PC-9 (cell line): ENCODE data around the gene ZCRB1. TPM values are rescaled to one million over a fixed set of nuclear protein-coding genes. Genes with fewer than 3 reads are reported as not detected.

ENCODE experiments used
- BruUV-seq: library from RNA; stranded (reverse); fragments of 400-500 nt; replicated peaks from 2 replicates; lab custom pipeline; 2021; lab: Mats Ljungman, UMichigan
- CTCF ChIA-PET: fragments of 300-600 bp; sonication (Branson Sonifier 250); formaldehyde crosslinking; loops from one replicate; lab custom pipeline; 2022; ENCODE audit warnings: antibody characterized with exemption; lab: Charles Lee
- POLR2A ChIA-PET: fragments of 300-600 bp; sonication (Branson Sonifier 250); formaldehyde crosslinking; loops from one replicate; lab custom pipeline; 2022; ENCODE audit warnings: antibody characterized with exemption; ENCODE audit not compliant: unreplicated experiment; lab: Charles Lee
- DNase-seq, 2 experiments: peaks; one replicate each; pipeline versions ENCODE4 v3.0.0 to v3.0.0-alpha.2; 2015 to 2022; ENCODE audit warnings: mixed read lengths in 1 of 2
- H2AFZ ChIP-seq: fragments of 200-600 bp; sonication (generic); 2 replicates; pipeline ENCODE4 v1.8.1; 2017; ENCODE audit warnings: antibody characterized with exemption
- H3F3A ChIP-seq: fragments of 200-600 bp; sonication (generic); 2 replicates; pipeline ENCODE4 v1.8.1; 2017; ENCODE audit warnings: antibody characterized with exemption, mild to moderate bottlenecking, low read depth; ENCODE audit not compliant: insufficient read depth
- H3K27ac ChIP-seq: fragments of 200-600 bp; sonication (generic); 2 replicates; pipeline ENCODE4 v1.6.1; 2016; ENCODE audit warnings: mixed run types
- H3K27me3 ChIP-seq: fragments of 200-600 bp; sonication (generic); 2 replicates; pipeline ENCODE4 v1.6.1; 2016; ENCODE audit warnings: low read depth, mixed run types; ENCODE audit not compliant: insufficient read depth
- H3K36me3 ChIP-seq: fragments of 200-600 bp; sonication (generic); 2 replicates; pipeline ENCODE4 v1.6.1; 2016; ENCODE audit warnings: low read depth, mixed run types
- H3K4me1 ChIP-seq: fragments of 200-600 bp; sonication (generic); replicated peaks from 2 replicates; pipeline ENCODE4 v1.6.1; 2016; ENCODE audit warnings: mixed run types; ENCODE audit not compliant: insufficient read depth
- H3K4me2 ChIP-seq: fragments of 200-600 bp; sonication (generic); 2 replicates; pipeline ENCODE4 v1.6.1; 2017; ENCODE audit warnings: mixed run types
- H3K4me3 ChIP-seq: fragments of 200-600 bp; sonication (generic); 2 replicates; pipeline ENCODE4 v1.6.1; 2016; ENCODE audit warnings: mixed run types
- H3K79me2 ChIP-seq: fragments of 200-600 bp; sonication (generic); 2 replicates; pipeline ENCODE4 v1.6.1; 2017; ENCODE audit warnings: low read depth, mixed run types
- H3K9me2 ChIP-seq: fragments of 200-600 bp; sonication (generic); 2 replicates; pipeline ENCODE4 v1.8.1; 2017; ENCODE audit warnings: mild to moderate bottlenecking; ENCODE audit not compliant: insufficient read depth
- H3K9me3 ChIP-seq: fragments of 200-600 bp; sonication (generic); 2 replicates; pipeline ENCODE4 v1.8.1; 2016; ENCODE audit warnings: low read depth; ENCODE audit not compliant: insufficient read depth
- H4K20me1 ChIP-seq: fragments of 200-600 bp; sonication (generic); 2 replicates; pipeline ENCODE4 v1.8.1; 2017; ENCODE audit not compliant: insufficient read depth
- EZH2 ChIP-seq: fragments of 200-600 bp; sonication (generic); IDR thresholded peaks from 2 replicates; pipeline ENCODE4 v1.8.0; 2017; ENCODE audit warnings: antibody characterized with exemption, low read depth
- intact Hi-C: fragments of 100-400 bp; cut with micrococcal nuclease; formaldehyde crosslinking; loops from one replicate; pipeline ENCODE4 v1.10.0; 2022; ENCODE audit not compliant: unreplicated experiment
- total RNA-seq: library from RNA; stranded (reverse); gene quantifications from 2 replicates; pipeline ENCODE4 v1.2.3, GENCODE V29; 2021
- TF ChIP-seq, protein P1 (sequence below): fragments of 200-600 bp; sonication (generic); conservative IDR thresholded peaks from 2 replicates; pipeline ENCODE4 v1.6.1; 2017; ENCODE audit warnings: mixed run types, antibody characterized with exemption, mild to moderate bottlenecking, moderate library complexity

ZCRB1 gene
- total RNA-seq, 1 experiment from 2014 or later: 69.3 TPM

DNA sequence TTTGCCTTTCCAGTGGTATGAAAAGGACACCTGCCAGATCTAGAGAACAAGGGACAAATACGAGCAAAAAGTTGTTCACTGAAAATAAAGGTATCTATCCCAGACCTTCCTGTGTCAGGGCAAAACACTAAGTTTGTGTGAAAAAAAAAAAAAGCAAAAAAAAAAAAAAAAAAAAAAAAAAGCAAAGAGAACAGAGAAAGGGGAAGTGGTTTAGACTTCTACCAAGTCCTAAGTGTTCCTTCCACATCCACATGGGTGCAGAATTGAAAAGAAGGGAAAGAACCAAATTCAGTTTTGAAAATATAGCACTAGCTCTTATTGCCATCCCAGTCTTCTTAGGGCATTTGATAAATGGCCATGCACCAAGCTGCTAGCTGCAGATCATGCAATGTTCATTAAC lies 41.7 kb downstream of the ZCRB1 start:
- no peak overlapping the region for H3K27ac ChIP-seq
- no TSS peak for BruUV-seq
- no peaks in the 10 kb centered on the region for H3K4me1 ChIP-seq
- no peaks in the 10 kb centered on the region for H3K27me3 ChIP-seq
- DNase-seq: no peak
- no peaks in the 10 kb centered on the region for H3K9me3 ChIP-seq
- POLR2A ChIA-PET: interaction anchor here (0.6 kb wide), 1 partner anchor 130 kb away, joined by 13 read pairs; no protein-coding TSS in a partner anchor
- no peak overlapping the region for H3K4me2 ChIP-seq
- no peaks in the 10 kb centered on the region for H3K79me2 ChIP-seq
- no peak overlapping the region for H3K4me3 ChIP-seq
- no peaks in the 10 kb centered on the region for H4K20me1 ChIP-seq
- H3F3A ChIP-seq: no peaks in the 10 kb centered on the region
- TF ChIP-seq, protein P1, sequence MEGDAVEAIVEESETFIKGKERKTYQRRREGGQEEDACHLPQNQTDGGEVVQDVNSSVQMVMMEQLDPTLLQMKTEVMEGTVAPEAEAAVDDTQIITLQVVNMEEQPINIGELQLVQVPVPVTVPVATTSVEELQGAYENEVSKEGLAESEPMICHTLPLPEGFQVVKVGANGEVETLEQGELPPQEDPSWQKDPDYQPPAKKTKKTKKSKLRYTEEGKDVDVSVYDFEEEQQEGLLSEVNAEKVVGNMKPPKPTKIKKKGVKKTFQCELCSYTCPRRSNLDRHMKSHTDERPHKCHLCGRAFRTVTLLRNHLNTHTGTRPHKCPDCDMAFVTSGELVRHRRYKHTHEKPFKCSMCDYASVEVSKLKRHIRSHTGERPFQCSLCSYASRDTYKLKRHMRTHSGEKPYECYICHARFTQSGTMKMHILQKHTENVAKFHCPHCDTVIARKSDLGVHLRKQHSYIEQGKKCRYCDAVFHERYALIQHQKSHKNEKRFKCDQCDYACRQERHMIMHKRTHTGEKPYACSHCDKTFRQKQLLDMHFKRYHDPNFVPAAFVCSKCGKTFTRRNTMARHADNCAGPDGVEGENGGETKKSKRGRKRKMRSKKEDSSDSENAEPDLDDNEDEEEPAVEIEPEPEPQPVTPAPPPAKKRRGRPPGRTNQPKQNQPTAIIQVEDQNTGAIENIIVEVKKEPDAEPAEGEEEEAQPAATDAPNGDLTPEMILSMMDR: no peak
- TF ChIP-seq EZH2: no peak
- intact Hi-C loops: no loop called here
- no peak overlapping the region for H2AFZ ChIP-seq
- H3K9me2 ChIP-seq: no peaks in the 10 kb centered on the region
- CTCF ChIA-PET: no interaction called here
- H3K36me3 ChIP-seq: no peaks in the 10 kb centered on the region

DNA sequence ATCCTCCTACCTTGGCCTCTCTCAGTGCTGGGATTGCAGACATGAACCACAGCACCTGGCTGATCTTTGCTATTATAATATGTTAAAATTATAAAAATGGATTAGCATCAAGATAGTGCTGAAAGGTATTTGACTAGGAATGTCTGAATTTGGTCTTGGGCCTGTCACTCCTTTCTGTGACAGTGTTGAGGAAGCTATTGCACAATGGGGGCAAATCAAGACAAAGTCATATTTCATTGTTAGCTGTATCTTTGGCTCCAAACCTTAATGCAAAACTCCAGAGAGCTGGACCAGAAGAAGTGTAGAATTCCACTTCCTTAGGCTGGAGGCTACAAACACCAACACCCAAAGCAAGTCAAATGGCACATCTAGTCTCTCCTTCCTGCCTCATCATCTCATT lies 42.2 kb downstream of the ZCRB1 start:
- intact Hi-C loops: no loop called here
- CTCF ChIA-PET: no interaction called here
- Histone ChIP-seq H3K9me3 (no peaks in the 10 kb centered on the region), H3K27me3 (no peaks in the 10 kb centered on the region), H3K27ac (no peak overlapping the region), H3K9me2 (no peaks in the 10 kb centered on the region), H4K20me1 (no peaks in the 10 kb centered on the region), H3K79me2 (no peaks in the 10 kb centered on the region), H3F3A (no peaks in the 10 kb centered on the region), H2AFZ (no peak overlapping the region), H3K36me3 (no peaks in the 10 kb centered on the region), H3K4me2 (no peak overlapping the region), H3K4me1 (no peaks in the 10 kb centered on the region), H3K4me3 (no peak overlapping the region)
- no peak for DNase-seq
- BruUV-seq: no TSS peak
- POLR2A ChIA-PET: no interaction called here
- TF ChIP-seq EZH2: no peak
- TF ChIP-seq, protein P1: no peak

DNA sequence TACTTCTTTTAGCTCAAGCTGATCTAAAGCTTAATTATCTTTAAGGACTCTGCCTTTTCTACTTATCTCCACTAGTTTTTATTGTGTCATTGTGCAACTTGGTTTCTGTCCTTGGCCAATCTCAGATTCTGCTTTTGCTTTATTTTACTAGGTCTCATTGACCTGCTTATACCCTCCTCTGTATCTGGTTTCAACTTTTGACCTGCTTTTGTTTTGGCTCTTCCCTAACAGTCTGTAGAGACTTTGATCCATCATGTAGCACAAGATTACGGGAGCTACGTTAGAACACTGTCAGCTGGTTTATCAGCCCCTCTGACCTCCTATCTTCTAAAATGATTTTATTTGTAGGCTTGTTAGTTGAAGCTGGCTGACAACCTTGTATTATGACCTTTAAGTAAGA lies 43.6 kb downstream of the ZCRB1 start:
- no peaks in the 10 kb centered on the region for H3K9me2 ChIP-seq
- H3K36me3 ChIP-seq: no peaks in the 10 kb centered on the region
- intact Hi-C loops: no loop called here
- H4K20me1 ChIP-seq: no peaks in the 10 kb centered on the region
- H2AFZ ChIP-seq: no peak overlapping the region
- no peaks in the 10 kb centered on the region for H3K9me3 ChIP-seq
- H3K4me1 ChIP-seq: no peaks in the 10 kb centered on the region
- H3K27me3 ChIP-seq: no peaks in the 10 kb centered on the region
- no TSS peak for BruUV-seq
- no peaks in the 10 kb centered on the region for H3K79me2 ChIP-seq
- H3K27ac ChIP-seq: no peak overlapping the region
- ChIA-PET POLR2A (no interaction called here), CTCF (interaction anchor here (0.6 kb wide), 1 partner anchor 12 kb away, joined by 5 read pairs; no protein-coding TSS in a partner anchor)
- TF ChIP-seq, protein P1: no peak
- TF ChIP-seq EZH2: no peak
- H3K4me2 ChIP-seq: no peak overlapping the region
- no peak for DNase-seq
- no peaks in the 10 kb centered on the region for H3F3A ChIP-seq
- no peak overlapping the region for H3K4me3 ChIP-seq
